Measurements from ENCODE around the gene LUC7L2. TPM values are rescaled to one million over a fixed set of nuclear protein-coding genes. Genes with fewer than 3 reads are reported as not detected.
"Not testable (repeated sequence)": the region's sequence is repeated elsewhere in the genome, so short reads cannot be mapped to it uniquely, and the experiment has no call there.

LUC7L2 gene
- total RNA-seq, 1 experiment from 2014 or later = 49.6 TPM

DNA sequence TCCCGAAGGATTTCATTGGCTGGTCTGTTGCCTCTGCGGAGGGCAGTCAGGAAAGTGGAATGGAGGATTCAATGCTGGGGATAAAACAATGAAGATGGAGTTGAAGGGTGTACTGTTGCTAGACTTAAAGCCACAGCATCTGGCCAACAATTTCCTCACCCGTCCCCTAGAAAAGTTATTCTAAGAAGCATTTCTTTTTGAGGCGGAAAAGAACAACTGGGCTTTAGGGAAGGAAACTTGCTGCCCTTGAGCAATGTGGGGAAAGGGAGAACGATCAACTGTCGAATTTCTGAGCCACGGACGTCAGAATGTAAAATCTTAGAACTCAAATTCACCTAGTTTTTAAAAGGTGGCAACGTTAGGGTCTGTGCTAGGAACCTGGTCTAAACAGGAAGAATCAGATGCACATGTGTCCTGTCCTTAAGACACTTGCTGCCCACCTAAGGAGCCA lies 17.9 kb upstream of the LUC7L2 start:
- no peak for DNase-seq (ENCODE audit: low read depth, low spot score)
- in situ Hi-C loops (cut with HindIII; ENCODE audit: low pct_unique_long_range_greater_than_20kb, low sequenced_read_pairs) = no loop called here

DNA sequence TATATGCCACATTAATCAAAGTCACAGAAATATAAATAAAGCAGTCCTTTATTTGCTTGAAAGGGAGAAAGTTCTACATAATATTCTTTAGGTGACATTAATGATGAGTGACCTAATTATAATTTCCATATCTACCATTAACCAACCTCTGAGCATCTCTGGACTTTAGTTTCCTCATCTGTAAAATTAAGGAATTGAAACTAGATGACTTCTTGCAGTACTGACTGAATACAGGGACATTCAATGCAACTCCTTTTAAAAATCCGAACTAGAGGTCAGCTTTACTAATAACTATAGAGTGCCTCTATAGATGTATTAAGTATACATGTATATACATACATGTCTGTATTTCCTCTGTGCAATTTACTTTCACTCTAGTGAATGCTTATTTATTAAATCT lies 14.7 kb upstream of the LUC7L2 start:
- no peak for DNase-seq (ENCODE audit: low read depth, low spot score)
- in situ Hi-C loops (cut with HindIII; ENCODE audit: low pct_unique_long_range_greater_than_20kb, low sequenced_read_pairs) = no loop called here

DNA sequence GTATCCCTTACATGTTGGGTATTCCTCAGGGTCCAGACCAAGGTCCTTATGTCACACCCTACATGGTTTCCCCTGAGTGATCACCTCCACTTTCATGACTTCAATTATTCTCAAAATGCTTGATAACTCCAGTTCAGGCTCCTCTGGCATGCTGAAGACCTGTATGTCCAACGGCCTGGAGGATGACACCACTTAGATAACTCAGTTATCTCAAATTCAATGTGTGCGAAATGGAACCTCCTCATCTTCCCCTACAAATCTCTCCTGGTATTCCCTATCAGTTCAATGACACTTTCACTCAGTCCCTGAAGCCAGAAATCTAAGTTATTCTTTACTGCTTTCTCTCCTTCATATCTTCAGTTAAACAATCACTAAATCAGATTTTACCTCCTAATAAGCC lies 8.7 kb upstream of the LUC7L2 start:
- in situ Hi-C loops (cut with HindIII; ENCODE audit: low pct_unique_long_range_greater_than_20kb, low sequenced_read_pairs) = no loop called here
- no peak for DNase-seq (ENCODE audit: low read depth, low spot score)

- in situ Hi-C loops (cut with HindIII; ENCODE audit: low pct_unique_long_range_greater_than_20kb, low sequenced_read_pairs) = no loop called here
- DNase-seq (ENCODE audit: low read depth, low spot score) = no peak
These were observed 5.0 kb upstream of the LUC7L2 start for GRCh38 chr7:139354729-139355128.

DNA sequence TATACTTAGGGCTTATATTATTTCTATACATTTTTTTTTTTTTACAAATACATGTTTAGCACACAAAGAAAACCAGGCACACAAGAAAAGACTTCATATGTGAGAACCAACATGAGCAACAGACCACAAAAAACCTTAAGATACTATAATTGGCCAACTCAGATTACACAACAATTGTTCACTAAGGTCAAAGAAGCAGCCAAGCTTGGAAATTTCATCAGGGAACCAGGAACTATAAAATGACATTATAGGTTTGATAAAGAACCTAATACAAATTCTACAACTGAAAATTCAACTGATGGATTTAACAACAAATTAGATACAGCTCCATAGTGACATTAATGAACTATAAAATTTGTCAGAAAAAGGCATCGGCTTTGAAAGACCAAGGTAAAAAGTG lies 4.4 kb upstream of the LUC7L2 start:
- DNase-seq (ENCODE audit: low read depth, low spot score) = no peak
- in situ Hi-C loops (cut with HindIII; ENCODE audit: low pct_unique_long_range_greater_than_20kb, low sequenced_read_pairs) = no loop called here

DNA sequence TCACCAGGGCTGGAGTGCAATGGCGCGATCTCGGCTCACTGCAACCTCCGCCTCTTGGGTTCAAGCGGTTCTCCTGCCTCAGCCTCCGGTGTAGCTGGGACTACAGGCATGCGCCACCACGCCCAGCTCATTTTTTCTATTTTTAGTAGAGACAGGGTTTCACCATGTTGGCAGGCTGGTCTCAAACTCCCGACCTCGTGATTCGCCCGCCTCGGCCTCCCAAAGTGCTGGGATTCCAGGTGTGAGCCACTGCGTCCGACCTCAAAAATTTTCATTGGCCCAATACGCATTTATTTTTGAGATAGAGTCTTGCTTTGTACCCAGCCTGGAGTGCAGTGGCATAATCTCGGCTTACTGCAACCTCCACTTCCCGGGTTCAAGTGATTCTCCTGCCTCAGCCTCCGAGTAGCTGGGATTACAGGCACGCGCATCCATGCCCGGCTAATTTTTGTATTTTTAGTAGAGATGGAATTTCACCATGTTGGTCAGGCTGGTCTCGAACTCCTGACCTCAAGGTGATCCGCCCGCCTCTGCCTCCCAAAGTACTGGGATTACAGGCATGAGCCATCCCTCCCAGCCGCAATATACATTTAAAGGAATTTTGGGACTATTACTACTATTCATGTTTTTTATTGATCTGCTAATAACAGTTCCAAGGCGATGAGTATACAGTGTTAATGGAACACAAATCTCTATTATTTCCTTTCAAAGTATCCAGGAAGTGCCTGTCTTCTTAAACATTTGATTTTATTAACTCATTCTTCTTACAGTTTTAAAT lies 1.8 kb upstream of the LUC7L2 start:
- DNase-seq (ENCODE audit: low read depth, low spot score); in situ Hi-C loops (cut with HindIII; ENCODE audit: low pct_unique_long_range_greater_than_20kb, low sequenced_read_pairs): not testable (repeated sequence)

GRCh38 chr7:139358541-139359365 lies 941 bp upstream of the LUC7L2 start:
- in situ Hi-C loops (cut with HindIII; ENCODE audit: low pct_unique_long_range_greater_than_20kb, low sequenced_read_pairs) = no loop called here
- DNase-seq (ENCODE audit: low read depth, low spot score) = peak; percentile 22

DNA sequence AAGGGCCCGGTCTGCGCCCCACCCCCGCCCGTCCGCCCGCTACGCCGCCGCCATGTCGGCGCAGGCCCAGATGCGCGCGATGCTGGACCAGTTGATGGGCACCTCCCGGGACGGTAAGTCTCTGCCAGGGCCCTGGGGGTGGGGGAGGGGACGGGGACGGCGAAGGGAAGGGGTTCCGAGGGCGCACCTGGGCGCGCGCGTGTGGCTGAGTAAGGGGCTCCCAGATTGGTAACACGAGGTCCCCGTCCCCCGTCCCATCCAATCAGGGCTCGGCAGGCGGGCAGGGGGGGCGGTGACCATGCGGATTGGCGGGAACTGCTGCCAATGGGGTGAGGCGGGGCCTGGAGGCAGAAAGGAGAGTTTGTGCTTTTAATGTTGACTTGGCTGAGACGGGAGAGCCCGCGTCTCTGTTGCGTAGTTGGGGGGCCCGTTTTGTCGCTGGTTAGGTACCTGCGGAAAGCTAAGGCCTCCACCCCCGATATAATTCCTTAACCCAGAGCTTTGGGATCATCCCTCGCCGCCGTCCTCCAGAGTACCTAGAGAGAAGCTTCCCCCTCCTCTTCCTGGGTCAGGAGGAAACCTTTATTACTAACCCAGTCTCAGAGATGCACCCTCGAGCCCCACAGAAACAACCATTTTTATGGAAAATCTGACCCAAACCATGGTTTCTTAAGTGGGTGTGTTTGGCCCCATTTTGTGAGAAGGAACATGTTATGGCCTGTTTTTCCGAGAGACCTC lies 685 bp downstream of the LUC7L2 start:
- in situ Hi-C loops (cut with HindIII; ENCODE audit: low pct_unique_long_range_greater_than_20kb, low sequenced_read_pairs) = no loop called here

GRCh38 chr7:139360948-139361307 lies 1.2 kb downstream of the LUC7L2 start:
- DNase-seq (ENCODE audit: low read depth, low spot score) = no peak
- in situ Hi-C loops (cut with HindIII; ENCODE audit: low pct_unique_long_range_greater_than_20kb, low sequenced_read_pairs) = no loop called here

More for the DNA sequence above, 685 bp downstream of the LUC7L2 start:
- DNase-seq (ENCODE audit: low read depth, low spot score) = peak; percentile 96

GRCh38 chr7:139361523-139361922 lies 1.8 kb downstream of the LUC7L2 start:
- DNase-seq (ENCODE audit: low read depth, low spot score) = no peak
- in situ Hi-C loops (cut with HindIII; ENCODE audit: low pct_unique_long_range_greater_than_20kb, low sequenced_read_pairs) = no loop called here

DNA sequence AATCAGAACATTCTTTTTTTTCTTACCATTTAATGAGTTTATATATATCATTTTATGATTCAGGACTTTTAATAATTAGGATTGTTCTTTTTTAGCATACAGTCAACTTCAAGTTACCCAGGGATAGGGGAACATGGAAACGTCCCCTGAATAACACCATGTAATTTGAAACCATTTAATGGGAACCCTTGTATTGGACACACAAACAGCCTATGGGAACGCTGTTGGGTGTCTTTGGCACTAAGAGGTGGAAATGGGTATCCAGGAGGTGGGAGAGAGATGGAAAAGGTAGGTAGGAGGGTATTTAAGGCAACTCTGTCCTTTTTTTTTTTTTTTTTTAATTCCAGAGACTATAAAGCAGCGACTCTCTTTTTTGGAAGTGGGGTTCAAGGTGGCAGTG lies 2.6 kb downstream of the LUC7L2 start:
- in situ Hi-C loops (cut with HindIII; ENCODE audit: low pct_unique_long_range_greater_than_20kb, low sequenced_read_pairs) = no loop called here
- DNase-seq (ENCODE audit: low read depth, low spot score) = no peak

DNA sequence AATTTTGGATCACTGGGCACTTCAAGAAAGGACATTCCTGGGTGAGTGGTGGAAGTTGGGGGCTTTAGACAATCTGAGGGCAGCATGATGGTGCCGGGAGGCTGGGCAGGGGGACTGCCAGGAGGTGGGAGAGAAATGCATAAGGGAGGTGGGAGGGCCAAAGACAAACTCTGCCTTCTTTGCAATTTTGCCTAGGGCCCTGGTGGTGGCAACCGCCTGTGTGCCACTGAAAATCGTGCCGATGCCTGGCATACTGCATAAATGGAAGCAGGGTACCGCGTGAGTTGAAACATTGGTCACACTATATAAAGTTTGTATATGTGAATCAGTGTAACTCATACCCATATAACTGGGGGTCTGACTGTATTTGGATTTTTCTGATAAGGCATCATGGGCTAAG lies 3.3 kb downstream of the LUC7L2 start:
- in situ Hi-C loops (cut with HindIII; ENCODE audit: low pct_unique_long_range_greater_than_20kb, low sequenced_read_pairs) = no loop called here
- peak; percentile 45 for DNase-seq (ENCODE audit: low read depth, low spot score)

- in situ Hi-C loops (cut with HindIII; ENCODE audit: low pct_unique_long_range_greater_than_20kb, low sequenced_read_pairs) = no loop called here
- DNase-seq (ENCODE audit: low read depth, low spot score) = no peak
These were observed 5.6 kb downstream of the LUC7L2 start for GRCh38 chr7:139365336-139365735.

DNA sequence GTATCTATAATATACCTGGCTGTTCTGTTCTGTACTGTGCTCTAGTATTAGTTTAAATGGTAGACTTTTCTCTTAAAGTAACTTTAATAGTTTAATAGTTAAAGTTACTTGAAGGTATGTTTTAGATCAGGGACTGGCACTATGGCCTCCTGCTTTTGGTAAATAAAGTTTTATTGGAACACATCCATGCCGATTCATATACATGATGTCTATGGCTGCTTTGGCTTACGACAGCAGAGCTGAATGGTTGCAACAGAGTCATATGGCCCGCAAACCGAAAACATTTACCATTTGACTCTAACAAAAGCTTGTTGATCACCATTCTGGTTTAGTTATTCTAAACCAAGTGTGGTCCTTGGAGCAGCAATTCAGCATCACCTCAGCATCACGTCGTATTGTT lies 6.7 kb downstream of the LUC7L2 start:
- in situ Hi-C loops (cut with HindIII; ENCODE audit: low pct_unique_long_range_greater_than_20kb, low sequenced_read_pairs) = no loop called here

DNA sequence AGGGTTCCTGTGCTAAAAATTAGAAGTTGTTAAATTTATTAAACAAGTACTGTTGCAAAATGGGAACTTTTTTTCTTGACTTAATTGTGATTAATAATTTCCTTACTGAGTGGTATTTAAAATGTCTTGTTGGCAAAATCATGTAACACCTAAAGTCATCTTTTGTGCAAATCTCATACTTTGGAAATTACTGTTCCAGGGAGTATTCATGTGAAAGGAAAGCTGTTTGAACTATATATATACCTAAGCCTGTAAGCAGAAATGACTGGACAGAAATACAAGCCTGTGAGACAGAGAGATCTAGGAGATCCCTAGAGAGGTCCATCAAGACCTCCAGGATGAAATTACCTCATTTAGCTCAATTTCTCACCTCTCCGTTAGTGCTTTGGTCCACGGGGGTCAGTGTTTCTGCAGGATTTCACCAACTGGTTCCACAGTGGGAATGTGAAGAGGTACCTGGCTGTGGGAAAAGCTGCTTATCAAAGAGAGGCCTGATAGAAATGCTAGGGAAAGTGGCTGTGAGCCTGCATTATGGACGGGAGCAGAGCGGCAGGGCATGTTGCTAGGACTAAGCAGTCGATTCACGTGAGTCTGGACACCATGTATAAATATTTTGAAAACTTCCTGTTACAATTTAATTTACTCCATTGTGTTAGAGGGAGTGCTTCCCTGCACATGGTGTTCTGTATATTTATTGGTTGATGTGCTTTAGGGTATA lies 7.9 kb downstream of the LUC7L2 start:
- in situ Hi-C loops (cut with HindIII; ENCODE audit: low pct_unique_long_range_greater_than_20kb, low sequenced_read_pairs) = no loop called here
- DNase-seq (ENCODE audit: low read depth, low spot score) = no peak

More for the DNA sequence above, 6.7 kb downstream of the LUC7L2 start:
- DNase-seq (ENCODE audit: low read depth, low spot score) = no peak

GRCh38 chr7:139370301-139370942 lies 10.7 kb downstream of the LUC7L2 start:
- DNase-seq (ENCODE audit: low read depth, low spot score) = peak; percentile 23

DNA sequence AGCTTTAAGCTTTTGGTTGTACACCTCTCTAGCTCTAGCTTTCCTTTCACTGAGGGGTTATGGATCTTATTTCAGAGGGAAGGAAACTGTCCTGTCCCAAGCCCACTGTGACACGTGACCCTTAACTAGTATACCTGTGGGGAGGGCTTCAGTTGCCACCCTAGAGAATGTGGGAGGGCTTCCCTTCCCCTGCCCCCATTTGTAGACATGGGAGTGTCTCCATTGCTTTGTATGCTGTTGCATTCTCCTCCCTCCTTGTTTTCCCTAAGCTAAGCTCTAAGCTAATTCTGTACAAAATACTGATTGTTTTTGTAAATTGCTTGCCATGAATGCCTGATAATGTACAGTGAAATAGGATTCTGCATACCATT lies 11.2 kb downstream of the LUC7L2 start:
- DNase-seq (ENCODE audit: low read depth, low spot score) = no peak
- in situ Hi-C loops (cut with HindIII; ENCODE audit: low pct_unique_long_range_greater_than_20kb, low sequenced_read_pairs) = no loop called here

More at GRCh38 chr7:139370301-139370942, 10.7 kb downstream of the LUC7L2 start:
- in situ Hi-C loops (cut with HindIII; ENCODE audit: low pct_unique_long_range_greater_than_20kb, low sequenced_read_pairs) = no loop called here

All from SK-MEL-5 (cell line).